Retinal pigment epithelial cell (primary cell): ENCODE results near the gene FARS2.

ENCODE experiments used
- DNase-seq: peaks from one replicate; pipeline ENCODE4 v3.0.0-alpha.2; 2010; ENCODE audit warnings: low read depth
- H3K4me3 ChIP-seq: 2 replicates; pipeline ENCODE4 v1.5.1; 2011; ENCODE audit warnings: mild to moderate bottlenecking, low read length, control low read depth, moderate library complexity
- CTCF ChIP-seq: conservative IDR thresholded peaks from 2 replicates; pipeline ENCODE4 v1.5.1; 2011; ENCODE audit warnings: low read depth, low read length, control low read depth, inconsistent platforms

Gene FARS2

DNA sequence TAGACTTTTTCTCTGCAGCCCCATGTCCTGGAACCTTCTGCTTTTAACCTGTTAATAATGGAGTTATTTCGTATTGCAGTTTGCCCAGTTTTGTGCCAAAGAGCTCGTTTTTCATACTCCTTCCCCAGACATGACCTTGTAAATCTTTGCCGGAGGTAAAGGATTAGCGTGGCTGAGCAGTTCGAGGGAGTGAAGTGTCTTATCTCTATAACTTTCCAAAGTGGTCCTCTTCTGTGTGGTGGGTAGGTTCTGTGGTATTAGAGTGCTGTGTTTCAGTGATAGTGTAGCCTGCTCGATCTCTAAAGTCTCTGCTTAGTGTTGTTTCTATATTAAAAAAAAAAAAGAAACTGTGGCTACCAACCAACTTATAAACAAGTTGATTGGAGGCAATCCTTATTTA lies 67.5 kb downstream of the FARS2 start:
- no peak for DNase-seq
- no peak for TF ChIP-seq CTCF
- H3K4me3 ChIP-seq, result no peak overlapping the region

GRCh38 chr6:5331845-5332442 lies 70.6 kb downstream of the FARS2 start:
- H3K4me3 ChIP-seq, result no peak overlapping the region
- DNase-seq, result no peak
- TF ChIP-seq CTCF, result no peak

DNA sequence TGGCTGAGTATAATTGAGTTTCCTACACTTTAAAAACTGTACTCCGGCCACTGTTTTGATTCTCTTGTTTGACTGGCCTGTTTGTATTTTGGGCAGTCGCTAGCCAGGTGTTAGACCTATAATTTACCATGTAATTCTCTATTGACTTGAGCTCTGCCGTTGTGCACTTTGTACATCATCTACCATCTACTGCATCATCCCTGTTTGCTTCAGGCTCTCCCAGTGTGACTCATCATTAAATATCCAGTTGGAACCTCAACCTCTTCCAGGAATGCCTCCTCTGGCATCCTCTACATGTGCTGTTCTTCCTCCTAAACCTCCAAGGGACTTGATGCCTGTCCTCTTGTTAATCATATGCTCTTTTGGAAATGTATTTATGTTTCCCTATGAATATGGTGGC lies 72.3 kb downstream of the FARS2 start:
- H3K4me3 ChIP-seq, result no peak overlapping the region
- DNase-seq, result no peak
- no peak for TF ChIP-seq CTCF

- no peak for DNase-seq
- no peak for TF ChIP-seq CTCF
Measured at GRCh38 chr6:5334341-5334740, 73.0 kb downstream of the FARS2 start.

GRCh38 chr6:5335020-5335419 lies 73.7 kb downstream of the FARS2 start:
- no peak overlapping the region for H3K4me3 ChIP-seq
- DNase-seq, result no peak
- TF ChIP-seq CTCF, result no peak

More at GRCh38 chr6:5334341-5334740, 73.0 kb downstream of the FARS2 start:
- no peak overlapping the region for H3K4me3 ChIP-seq

DNA sequence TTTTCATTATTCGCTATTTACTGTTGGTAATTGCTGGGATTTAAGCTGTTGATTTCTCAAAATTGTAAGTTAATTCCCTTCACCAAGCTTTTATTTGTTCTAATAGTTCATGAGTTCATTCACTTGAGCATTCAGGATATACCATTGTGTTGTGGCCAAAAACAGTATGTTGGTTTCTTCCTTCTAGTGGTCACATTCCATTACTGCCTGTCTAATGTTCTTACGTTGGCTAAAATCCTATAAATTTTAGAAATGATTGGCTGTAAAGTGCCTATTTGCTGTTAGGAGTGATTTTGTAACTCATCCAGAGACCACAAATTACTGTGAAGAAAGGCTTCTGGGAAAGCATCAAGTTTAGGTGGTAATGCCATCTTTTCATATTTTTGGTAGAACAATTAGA lies 76.3 kb downstream of the FARS2 start:
- peak; percentile 14 for TF ChIP-seq CTCF
- H3K4me3 ChIP-seq, result no peak overlapping the region
- peak; percentile 31 for DNase-seq

- no peak for DNase-seq
- TF ChIP-seq CTCF, result no peak
- no peak overlapping the region for H3K4me3 ChIP-seq
Measured at GRCh38 chr6:5338177-5338960, 77.1 kb downstream of the FARS2 start.
